ENCODE data around the gene NR2C1.

Gene NR2C1

GRCh38 chr12:95074766-95075165 is 1.3 kb upstream of the NR2C1 start:
- H3K36me3 ChIP-seq (replicated peaks), result no peaks in the 10 kb centered on the region
- no peak overlapping the region for H3K27ac ChIP-seq
- H3K4me3 ChIP-seq (ENCODE audit: low read depth, low read length), result no peak overlapping the region
- TF ChIP-seq CTCF (IDR thresholded peaks at IDR 0.05; ENCODE audit: low read depth, low read length, missing control alignments), result no peak
- in situ Hi-C loops (cut with HindIII; ENCODE audit: low pct_ligation_motif_present, low sequenced_read_pairs), result no loop called here
- H3K27me3 ChIP-seq (replicated peaks), result no peaks in the 10 kb centered on the region
- DNase-seq, result no peak

- H3K27me3 ChIP-seq (replicated peaks), result no peaks in the 10 kb centered on the region
- no peaks in the 10 kb centered on the region for H3K36me3 ChIP-seq (replicated peaks)
- H3K27ac ChIP-seq, result no peak overlapping the region
- TF ChIP-seq CTCF (IDR thresholded peaks at IDR 0.05; ENCODE audit: low read depth, low read length, missing control alignments), result peak; percentile 91
- no peak for DNase-seq
- peak overlapping the region; percentile 87 for H3K4me3 ChIP-seq (ENCODE audit: low read depth, low read length)
- in situ Hi-C loops (cut with HindIII; ENCODE audit: low pct_ligation_motif_present, low sequenced_read_pairs), result no loop called here
Observed at GRCh38 chr12:95073698-95074520, 491 bp upstream of the NR2C1 start.

GRCh38 chr12:95070378-95070777 is 3.0 kb downstream of the NR2C1 start:
- H3K27me3 ChIP-seq (replicated peaks), result no peaks in the 10 kb centered on the region
- no peak for TF ChIP-seq CTCF (IDR thresholded peaks at IDR 0.05; ENCODE audit: low read depth, low read length, missing control alignments)
- no peak overlapping the region for H3K4me3 ChIP-seq (ENCODE audit: low read depth, low read length)
- DNase-seq, result no peak
- H3K36me3 ChIP-seq (replicated peaks), result peaks cover 3% of the 10 kb centered on the region
- in situ Hi-C loops (cut with HindIII; ENCODE audit: low pct_ligation_motif_present, low sequenced_read_pairs), result no loop called here
- no peak overlapping the region for H3K27ac ChIP-seq

GRCh38 chr12:95066091-95066855 is 7.1 kb downstream of the NR2C1 start:
- Histone ChIP-seq H3K4me3 (ENCODE audit: low read depth, low read length) (no peak overlapping the region), H3K27me3 (replicated peaks) (no peaks in the 10 kb centered on the region), H3K36me3 (replicated peaks) (peaks cover 15% of the 10 kb centered on the region), H3K27ac (no peak overlapping the region)
- in situ Hi-C loops (cut with HindIII; ENCODE audit: low pct_ligation_motif_present, low sequenced_read_pairs), result no loop called here
- no peak for TF ChIP-seq CTCF (IDR thresholded peaks at IDR 0.05; ENCODE audit: low read depth, low read length, missing control alignments)
- DNase-seq, result no peak

GRCh38 chr12:95060951-95061350 is 12.5 kb downstream of the NR2C1 start:
- no peak for DNase-seq
- Histone ChIP-seq H3K36me3 (replicated peaks) (peaks cover 38% of the 10 kb centered on the region), H3K27ac (no peak overlapping the region), H3K27me3 (replicated peaks) (no peaks in the 10 kb centered on the region), H3K4me3 (ENCODE audit: low read depth, low read length) (no peak overlapping the region)
- in situ Hi-C loops (cut with HindIII; ENCODE audit: low pct_ligation_motif_present, low sequenced_read_pairs), result no loop called here
- no peak for TF ChIP-seq CTCF (IDR thresholded peaks at IDR 0.05; ENCODE audit: low read depth, low read length, missing control alignments)
